ENCODE data around the gene RBM19. TPM values are rescaled to one million over a fixed set of nuclear protein-coding genes. Genes with fewer than 3 reads are reported as not detected.
"Not testable (repeated sequence)": the region's sequence is repeated elsewhere in the genome, so short reads cannot be mapped to it uniquely, and the experiment has no call there.

Gene RBM19
- total and polyA plus RNA-seq, 2 donors (not counting 1 experiment from before 2014, with no cell fraction given), result 10.5 to 16.5 TPM

DNA sequence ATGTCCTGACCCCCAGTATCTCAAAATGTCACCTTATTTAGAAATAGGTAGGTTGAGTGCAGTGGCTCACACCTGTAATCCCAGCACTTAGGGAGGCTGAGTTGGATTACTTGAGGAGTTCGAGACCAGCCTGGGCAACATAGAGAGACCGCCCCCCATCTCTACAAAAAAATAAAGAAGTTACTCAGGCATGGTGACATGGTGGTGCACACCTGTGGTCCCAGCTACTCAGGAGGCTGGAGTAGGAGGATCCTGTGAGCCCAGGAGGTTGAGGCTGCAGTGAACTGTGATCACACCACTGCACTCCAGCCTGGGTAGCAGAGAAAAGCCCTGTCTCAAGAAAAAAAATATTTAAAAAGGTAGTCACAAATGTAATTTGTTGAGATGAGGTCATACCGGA is 27.9 kb upstream of the RBM19 start:
- no peaks in the 10 kb centered on the region for H4K20me1 ChIP-seq (ENCODE audit: control insufficient read depth, extremely low read depth, insufficient read depth, low read length)
- no peaks in the 10 kb centered on the region for H3K9me3 ChIP-seq (ENCODE audit: control insufficient read depth, insufficient read depth, low read depth, low read length)
- peaks cover 4% of the 10 kb centered on the region for H3K27me3 ChIP-seq (ENCODE audit: control insufficient read depth, insufficient read depth, low read length)

DNA sequence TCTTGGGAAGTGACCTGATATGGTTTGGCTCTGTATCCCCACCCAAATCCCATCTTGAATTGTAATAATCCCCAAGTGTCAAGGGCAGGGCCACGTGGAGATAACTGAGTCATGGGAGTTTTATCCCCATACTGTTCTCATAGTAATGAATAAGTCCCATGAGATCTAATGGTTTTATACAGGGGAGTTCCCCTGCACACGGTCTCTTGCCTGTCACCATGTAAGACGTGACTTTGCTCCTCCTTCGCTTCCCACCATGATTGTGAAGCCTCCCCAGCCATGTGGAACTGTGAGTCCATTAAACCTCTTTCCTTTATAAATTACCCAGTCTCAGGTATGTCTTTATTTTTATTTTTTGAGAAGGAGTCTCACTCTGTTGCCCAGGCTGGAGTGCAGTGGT is 26.6 kb upstream of the RBM19 start:
- H3K36me3 ChIP-seq (ENCODE audit: control insufficient read depth, insufficient read depth, low read length); H3K27me3 ChIP-seq (ENCODE audit: control insufficient read depth, insufficient read depth, low read length); H2AFZ ChIP-seq (ENCODE audit: low read length); H3K4me2 ChIP-seq (ENCODE audit: extremely low read depth, insufficient read depth, low read length); H4K20me1 ChIP-seq (ENCODE audit: control insufficient read depth, extremely low read depth, insufficient read depth, low read length); H3K4me3 ChIP-seq (replicated peaks in 1 of 4; ENCODE audit: control extremely low read depth in 1 of 4, insufficient read depth in 1 of 4, low read depth in 3 of 4, low read length in 4 of 4); H3K9me3 ChIP-seq (ENCODE audit: control insufficient read depth, insufficient read depth, low read depth, low read length); H3K27ac ChIP-seq (ENCODE audit: insufficient read depth, low read length); H3K9ac ChIP-seq (ENCODE audit: insufficient read depth, low read length); DNase-seq (ENCODE audit: low read depth in 2 of 2); H3K4me1 ChIP-seq (ENCODE audit: control insufficient read depth, extremely low read depth, insufficient read depth, low read length); H3K79me2 ChIP-seq (ENCODE audit: control insufficient read depth, insufficient read depth, low read length): not testable (repeated sequence)

More for the DNA sequence above, 27.9 kb upstream of the RBM19 start:
- no peaks in the 10 kb centered on the region for H3K4me1 ChIP-seq (ENCODE audit: control insufficient read depth, extremely low read depth, insufficient read depth, low read length)
- no peak overlapping the region for H3K4me2 ChIP-seq (ENCODE audit: extremely low read depth, insufficient read depth, low read length)
- DNase-seq (ENCODE audit: low read depth in 2 of 2), result no peak
- no peak overlapping the region for H3K4me3 ChIP-seq (replicated peaks in 1 of 4; ENCODE audit: control extremely low read depth in 1 of 4, insufficient read depth in 1 of 4, low read depth in 3 of 4, low read length in 4 of 4)
- no peaks in the 10 kb centered on the region for H3K36me3 ChIP-seq (ENCODE audit: control insufficient read depth, insufficient read depth, low read length)
- no peak for TF ChIP-seq EZH2 (IDR thresholded peaks at IDR 0.05; ENCODE audit: low read length, missing control alignments)
- TF ChIP-seq, protein P1, sequence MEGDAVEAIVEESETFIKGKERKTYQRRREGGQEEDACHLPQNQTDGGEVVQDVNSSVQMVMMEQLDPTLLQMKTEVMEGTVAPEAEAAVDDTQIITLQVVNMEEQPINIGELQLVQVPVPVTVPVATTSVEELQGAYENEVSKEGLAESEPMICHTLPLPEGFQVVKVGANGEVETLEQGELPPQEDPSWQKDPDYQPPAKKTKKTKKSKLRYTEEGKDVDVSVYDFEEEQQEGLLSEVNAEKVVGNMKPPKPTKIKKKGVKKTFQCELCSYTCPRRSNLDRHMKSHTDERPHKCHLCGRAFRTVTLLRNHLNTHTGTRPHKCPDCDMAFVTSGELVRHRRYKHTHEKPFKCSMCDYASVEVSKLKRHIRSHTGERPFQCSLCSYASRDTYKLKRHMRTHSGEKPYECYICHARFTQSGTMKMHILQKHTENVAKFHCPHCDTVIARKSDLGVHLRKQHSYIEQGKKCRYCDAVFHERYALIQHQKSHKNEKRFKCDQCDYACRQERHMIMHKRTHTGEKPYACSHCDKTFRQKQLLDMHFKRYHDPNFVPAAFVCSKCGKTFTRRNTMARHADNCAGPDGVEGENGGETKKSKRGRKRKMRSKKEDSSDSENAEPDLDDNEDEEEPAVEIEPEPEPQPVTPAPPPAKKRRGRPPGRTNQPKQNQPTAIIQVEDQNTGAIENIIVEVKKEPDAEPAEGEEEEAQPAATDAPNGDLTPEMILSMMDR (conservative IDR thresholded peaks at IDR 0.05 in 1 of 2, IDR thresholded peaks at IDR 0.05 in 1 of 2; ENCODE audit: low read depth in 1 of 2, low read length in 2 of 2), result no peak
- no peak overlapping the region for H3K9ac ChIP-seq (ENCODE audit: insufficient read depth, low read length)
- no peaks in the 10 kb centered on the region for H3K79me2 ChIP-seq (ENCODE audit: control insufficient read depth, insufficient read depth, low read length)
- H3K27ac ChIP-seq (ENCODE audit: insufficient read depth, low read length), result no peak overlapping the region
- H2AFZ ChIP-seq (ENCODE audit: low read length), result no peak overlapping the region

DNA sequence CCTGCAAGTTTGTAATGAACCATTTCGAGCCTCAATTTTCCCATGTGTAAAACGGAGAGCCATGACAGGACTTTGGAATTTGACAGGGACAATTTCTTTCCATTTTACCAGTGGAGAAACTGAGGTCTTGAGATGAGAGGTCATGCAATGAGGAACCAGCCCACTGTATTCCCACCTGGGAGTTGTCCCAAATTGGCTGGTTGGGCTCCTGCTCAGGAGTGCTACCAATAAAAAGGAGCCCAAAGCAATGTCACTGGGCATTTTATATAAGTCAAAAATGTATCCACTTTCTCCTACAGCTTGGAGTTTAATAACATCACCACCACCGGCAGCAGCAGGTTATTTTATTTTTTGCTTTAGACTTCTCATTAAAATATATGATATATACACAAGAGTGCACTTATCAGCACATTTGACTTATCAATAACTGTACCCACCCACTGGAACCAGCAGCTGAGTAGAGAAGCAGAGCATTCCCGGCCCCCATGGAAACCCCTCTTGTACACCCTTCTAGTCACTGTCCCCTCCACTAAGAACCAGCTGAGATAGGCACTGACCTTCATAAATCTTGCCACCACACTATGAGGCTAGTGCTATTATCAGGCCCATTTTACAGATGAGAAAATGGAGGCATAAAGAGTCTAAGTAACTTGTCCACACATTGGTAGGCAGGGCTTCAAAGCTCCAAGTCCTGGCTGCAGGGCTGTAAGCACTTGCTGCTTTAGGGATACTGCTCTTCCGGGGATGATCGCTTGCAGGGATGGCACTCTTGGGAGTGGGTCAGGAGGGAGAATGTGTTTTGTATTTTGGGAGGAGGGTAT is 25.3 kb upstream of the RBM19 start:
- H3K4me3 ChIP-seq (replicated peaks in 1 of 4; ENCODE audit: control extremely low read depth in 1 of 4, insufficient read depth in 1 of 4, low read depth in 3 of 4, low read length in 4 of 4), result no peak overlapping the region
- H2AFZ ChIP-seq (ENCODE audit: low read length), result no peak overlapping the region
- H3K27me3 ChIP-seq (ENCODE audit: control insufficient read depth, insufficient read depth, low read length), result peaks cover 4% of the 10 kb centered on the region
- no peak overlapping the region for H3K27ac ChIP-seq (ENCODE audit: insufficient read depth, low read length)
- no peak for TF ChIP-seq EZH2 (IDR thresholded peaks at IDR 0.05; ENCODE audit: low read length, missing control alignments)
- TF ChIP-seq, protein P1 (conservative IDR thresholded peaks at IDR 0.05 in 1 of 2, IDR thresholded peaks at IDR 0.05 in 1 of 2; ENCODE audit: low read depth in 1 of 2, low read length in 2 of 2), result no peak
- H3K79me2 ChIP-seq (ENCODE audit: control insufficient read depth, insufficient read depth, low read length), result no peaks in the 10 kb centered on the region
- no peak for DNase-seq (ENCODE audit: low read depth in 2 of 2)
- H3K4me2 ChIP-seq (ENCODE audit: extremely low read depth, insufficient read depth, low read length), result no peak overlapping the region
- no peaks in the 10 kb centered on the region for H4K20me1 ChIP-seq (ENCODE audit: control insufficient read depth, extremely low read depth, insufficient read depth, low read length)
- no peak overlapping the region for H3K9ac ChIP-seq (ENCODE audit: insufficient read depth, low read length)
- no peaks in the 10 kb centered on the region for H3K4me1 ChIP-seq (ENCODE audit: control insufficient read depth, extremely low read depth, insufficient read depth, low read length)
- no peaks in the 10 kb centered on the region for H3K36me3 ChIP-seq (ENCODE audit: control insufficient read depth, insufficient read depth, low read length)
- no peaks in the 10 kb centered on the region for H3K9me3 ChIP-seq (ENCODE audit: control insufficient read depth, insufficient read depth, low read depth, low read length)
